Endometrial microvascular endothelial cells (primary cell): ENCODE measurements around the gene FYCO1. TPM values are rescaled to one million over a fixed set of nuclear protein-coding genes. Genes with fewer than 3 reads are reported as not detected.

Experiments
- in situ Hi-C: cut with HindIII; loops from 2 replicates; pipeline ENCODE4 v1.10.0; 2017; ENCODE audit warnings: low sequenced_read_pairs, low pct_unique_long_range_greater_than_20kb; ENCODE audit errors: inconsistent ontology term
- total RNA-seq: library from RNA; depleted of rRNA; stranded (reverse); fragments of >200 nt; gene quantifications from one replicate; pipeline ENCODE4 v1.2.3, GENCODE V29; 2015; ENCODE audit errors: inconsistent ontology term

The FYCO1 gene
- total RNA-seq, 1 donor from 2014 or later: 13.4 TPM

GRCh38 chr3:45908761-45909160 is 86.9 kb downstream of the FYCO1 start:
- in situ Hi-C loops: no loop called here

- in situ Hi-C loops: no loop called here
Measured at GRCh38 chr3:45907769-45908705, 87.6 kb downstream of the FYCO1 start.

GRCh38 chr3:45906681-45907407 is 88.8 kb downstream of the FYCO1 start:
- in situ Hi-C loops: no loop called here

GRCh38 chr3:45905755-45906154 is 89.9 kb downstream of the FYCO1 start:
- in situ Hi-C loops: no loop called here

GRCh38 chr3:45904931-45905330 is 90.7 kb downstream of the FYCO1 start:
- in situ Hi-C loops: no loop called here

GRCh38 chr3:45896956-45897355 is 98.7 kb downstream of the FYCO1 start:
- in situ Hi-C loops: no loop called here

GRCh38 chr3:45895686-45896468 is 99.7 kb downstream of the FYCO1 start:
- in situ Hi-C loops: no loop called here

GRCh38 chr3:45894015-45894414 is 101.6 kb downstream of the FYCO1 start:
- in situ Hi-C loops: no loop called here

- in situ Hi-C loops: no loop called here
Measured at GRCh38 chr3:45892161-45892560, 103.5 kb downstream of the FYCO1 start.

GRCh38 chr3:45890405-45890804 is 105.2 kb downstream of the FYCO1 start:
- in situ Hi-C loops: no loop called here

GRCh38 chr3:45889337-45889736 is 106.3 kb downstream of the FYCO1 start:
- in situ Hi-C loops: no loop called here

- in situ Hi-C loops: no loop called here
Measured at GRCh38 chr3:45887759-45888511, 107.7 kb downstream of the FYCO1 start.

GRCh38 chr3:45887285-45887684 is 108.3 kb downstream of the FYCO1 start:
- in situ Hi-C loops: no loop called here

- in situ Hi-C loops: no loop called here
Measured at GRCh38 chr3:45885979-45886705, 109.5 kb downstream of the FYCO1 start, which contains the start of gene CCR9. TSS of gene CCR9 (plus strand) at chr3:45886543. CDS start at chr3:45894934, 8,391 bp downstream.

GRCh38 chr3:45884368-45885201 is 111.0 kb downstream of the FYCO1 start:
- in situ Hi-C loops: no loop called here

- in situ Hi-C loops: no loop called here
Measured at GRCh38 chr3:45881078-45882022, 114.3 kb downstream of the FYCO1 start.
